Gastrocnemius medialis (tissue), 4 donors: ENCODE measurements around the gene SPATA32.

Experiments
- POLR2A ChIP-seq, 2 donors: fragments of 450-650 bp; IDR thresholded peaks; one replicate each; pipeline ENCODE4 v1.6.1; 2017; ENCODE audit warnings: antibody characterized with exemption in 2 of 2, mild to moderate bottlenecking in 2 of 2, moderate library complexity in 2 of 2
- TF ChIP-seq, protein P1 (sequence below), 5 experiments: fragments of 450-650 bp in 3 of 5; fragments of 200-600 bp in 2 of 5; sonication (generic) in 2 of 5; IDR thresholded peaks in 4 of 5; conservative IDR thresholded peaks in 1 of 5; 1 replicate in 4 of 5; 2 replicates in 1 of 5; pipeline ENCODE4 v1.5.1; 2016 to 2019; ENCODE audit warnings: antibody characterized with exemption in 5 of 5, mild to moderate bottlenecking in 3 of 5, moderate library complexity in 3 of 5

DNA sequence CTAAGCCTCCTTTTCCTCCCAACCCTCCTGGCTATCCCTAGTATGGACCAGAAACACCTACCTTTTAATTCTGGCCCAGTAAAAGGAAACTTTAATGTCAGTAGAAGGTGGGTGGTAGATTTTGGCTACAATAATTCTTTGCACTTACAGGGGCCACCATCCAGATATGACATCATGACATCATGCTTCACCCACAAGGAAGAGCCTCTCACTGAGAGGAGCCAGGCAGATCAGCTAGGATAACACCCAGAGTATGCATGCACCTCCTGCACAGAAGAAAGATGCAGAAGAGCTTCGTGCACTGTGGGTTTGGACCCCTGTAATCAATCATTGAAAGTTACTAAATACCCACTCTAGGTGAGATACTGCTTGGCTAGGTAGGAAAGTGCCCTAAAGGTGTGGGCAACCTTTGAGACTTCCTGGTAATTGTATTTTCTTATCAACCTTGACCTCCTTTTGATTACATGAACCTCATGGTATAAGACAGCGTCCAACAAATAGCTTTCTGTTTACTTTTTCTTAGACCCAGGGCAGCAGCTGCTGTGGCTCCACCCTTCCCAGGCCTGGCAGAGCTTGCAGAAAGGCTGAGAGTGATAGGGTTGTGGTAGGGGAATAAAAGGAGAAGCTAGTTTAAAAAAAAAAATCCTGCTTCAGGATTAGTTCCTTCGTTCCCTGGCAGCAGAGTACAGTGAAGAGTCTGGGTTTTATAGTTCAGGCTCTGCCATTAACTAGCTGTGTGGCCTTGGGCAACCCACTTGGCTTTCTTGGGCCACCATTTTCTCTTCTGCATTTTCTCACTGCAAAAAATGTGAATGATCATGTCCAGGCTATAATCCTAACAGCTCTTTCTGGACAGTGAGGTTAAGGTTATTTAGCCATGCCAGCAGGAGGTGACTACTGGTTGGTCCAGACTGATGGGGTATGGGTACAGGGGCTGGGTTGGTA lies 48.8 kb upstream of the SPATA32 start:
- no peak for TF ChIP-seq POLR2A (IDR thresholded peaks at IDR 0.05)
- TF ChIP-seq, protein P1, sequence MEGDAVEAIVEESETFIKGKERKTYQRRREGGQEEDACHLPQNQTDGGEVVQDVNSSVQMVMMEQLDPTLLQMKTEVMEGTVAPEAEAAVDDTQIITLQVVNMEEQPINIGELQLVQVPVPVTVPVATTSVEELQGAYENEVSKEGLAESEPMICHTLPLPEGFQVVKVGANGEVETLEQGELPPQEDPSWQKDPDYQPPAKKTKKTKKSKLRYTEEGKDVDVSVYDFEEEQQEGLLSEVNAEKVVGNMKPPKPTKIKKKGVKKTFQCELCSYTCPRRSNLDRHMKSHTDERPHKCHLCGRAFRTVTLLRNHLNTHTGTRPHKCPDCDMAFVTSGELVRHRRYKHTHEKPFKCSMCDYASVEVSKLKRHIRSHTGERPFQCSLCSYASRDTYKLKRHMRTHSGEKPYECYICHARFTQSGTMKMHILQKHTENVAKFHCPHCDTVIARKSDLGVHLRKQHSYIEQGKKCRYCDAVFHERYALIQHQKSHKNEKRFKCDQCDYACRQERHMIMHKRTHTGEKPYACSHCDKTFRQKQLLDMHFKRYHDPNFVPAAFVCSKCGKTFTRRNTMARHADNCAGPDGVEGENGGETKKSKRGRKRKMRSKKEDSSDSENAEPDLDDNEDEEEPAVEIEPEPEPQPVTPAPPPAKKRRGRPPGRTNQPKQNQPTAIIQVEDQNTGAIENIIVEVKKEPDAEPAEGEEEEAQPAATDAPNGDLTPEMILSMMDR (IDR thresholded peaks at IDR 0.05 in 4 of 5, conservative IDR thresholded peaks at IDR 0.05 in 1 of 5), result no peak
